Gastroesophageal sphincter (tissue), 3 donors: ENCODE results near the gene DCBLD1.

Experiments used
- CTCF ChIP-seq, 4 experiments: fragments of 200-600 bp in 2 of 4; fragments of 450-650 bp in 2 of 4; sonication (generic) in 1 of 4; IDR thresholded peaks; one replicate each; pipeline ENCODE4 v1.5.1; 2017 to 2019; ENCODE audit warnings: antibody characterized with exemption in 4 of 4, mild to moderate bottlenecking in 2 of 4, moderate library complexity in 2 of 4
- POLR2A ChIP-seq, 2 donors: fragments of 450-650 bp; IDR thresholded peaks; one replicate each; pipeline ENCODE4 v1.6.1; 2017; ENCODE audit warnings: antibody characterized with exemption in 2 of 2, mild to moderate bottlenecking in 2 of 2, moderate library complexity in 1 of 2

GRCh38 chr6:117573006-117573680 is 90.7 kb downstream of the DCBLD1 start:
- no peak for TF ChIP-seq CTCF (IDR thresholded peaks at IDR 0.05)
- no peak for TF ChIP-seq POLR2A (IDR thresholded peaks at IDR 0.05)
